ENCODE measurements around the gene PITPNC1. TPM values are rescaled to one million over a fixed set of nuclear protein-coding genes. Genes with fewer than 3 reads are reported as not detected.

PITPNC1 gene
- total and polyA plus RNA-seq, 2 donors (not counting 3 experiments of a cell fraction or from before 2014, with no cell fraction given), result 2.4 to 9.6 TPM

GRCh38 chr17:67492824-67493517, 115.9 kb downstream of the PITPNC1 start:
- Histone ChIP-seq H3K9me3 (replicated peaks; ENCODE audit: control insufficient read depth, insufficient read depth, low read length) (no peaks in the 10 kb centered on the region), H2AFZ (ENCODE audit: low read depth, low read length) (no peak overlapping the region), H3K4me3 (replicated peaks in 1 of 3; ENCODE audit: insufficient read depth in 1 of 3, low read depth in 1 of 3, low read length in 3 of 3) (no peak overlapping the region), H4K20me1 (replicated peaks; ENCODE audit: control insufficient read depth, extremely low read depth, insufficient read depth, low read length) (no peaks in the 10 kb centered on the region), H3K9me1 (replicated peaks; ENCODE audit: control insufficient read depth, extremely low read depth, insufficient read depth, low read length) (no peaks in the 10 kb centered on the region), H3K27ac (ENCODE audit: insufficient read depth, low read depth, low read length) (no peak overlapping the region), H3K4me1 (ENCODE audit: control insufficient read depth, extremely low read depth, insufficient read depth, low read length) (no peaks in the 10 kb centered on the region), H3K4me2 (ENCODE audit: insufficient read depth, low read length) (no peak overlapping the region), H3K79me2 (ENCODE audit: control insufficient read depth, insufficient read depth, low read length) (no peaks in the 10 kb centered on the region), H3K9ac (replicated peaks; ENCODE audit: extremely low read depth, insufficient read depth, low read length) (no peak overlapping the region), H3K36me3 (ENCODE audit: control insufficient read depth in 2 of 2, extremely low read depth in 1 of 2, insufficient read depth in 2 of 2, low read length in 2 of 2) (no peaks in the 10 kb centered on the region), H3K27me3 (ENCODE audit: control insufficient read depth in 2 of 2, insufficient read depth in 2 of 2, low read length in 2 of 2) (peaks cover 0 to 7% of the 10 kb centered on the region in 2 experiments)
- intact Hi-C loops (cut with micrococcal nuclease) (no loop called here), dilution Hi-C loops (cut with MboI; ENCODE audit: extremely low pct_ligation_motif_present, low sequenced_read_pairs) (no loop called here)
- ChIA-PET CTCF (interaction anchor here (1.0 to 1.9 kb wide), 2 partner anchors 12 to 17 kb away, joined by 3 to 7 read pairs; no protein-coding TSS in a partner anchor), POLR2A (no interaction called here)
- FAIRE-seq, result no peak
- DNase-seq (ENCODE audit: low read depth, low spot score), result no peak
- TF ChIP-seq MYC (IDR thresholded peaks at IDR 0.05; ENCODE audit: low read depth, low read length), result no peak
- TF ChIP-seq FOS (IDR thresholded peaks at IDR 0.05; ENCODE audit: borderline replicate concordance, insufficient read depth, low read length), result no peak
- TF ChIP-seq JUN (IDR thresholded peaks at IDR 0.05; ENCODE audit: borderline replicate concordance, insufficient read depth, insufficient read length, low read depth), result no peak
- TF ChIP-seq EZH2 (IDR thresholded peaks at IDR 0.05; ENCODE audit: borderline replicate concordance, low read depth, low read length, severe bottlenecking), result no peak
- no peak for TF ChIP-seq CTCF (IDR thresholded peaks at IDR 0.05; ENCODE audit: extremely low read depth in 1 of 2, insufficient read depth in 1 of 2, low read depth in 1 of 2, low read length in 2 of 2)
- no peak for TF ChIP-seq GATA2 (IDR thresholded peaks at IDR 0.05; ENCODE audit: insufficient read depth, insufficient read length, low read depth, low read length)
- no peak for TF ChIP-seq MAX (IDR thresholded peaks at IDR 0.05; ENCODE audit: insufficient read depth, insufficient read length)
- no TSS peak for BruUV-seq (replicated peaks)

Measured in endothelial cell of umbilical vein (primary cell).